NOMO-1 (cell line): Measurements from ENCODE around the gene HMX1.

Experiments used
- DNase-seq, 2 experiments: peaks; one replicate each; lab custom pipeline; 2025; ENCODE audit not compliant: unreplicated experiment in 2 of 2; lab: John Stamatoyannopoulos, UW

The HMX1 gene

GRCh38 chr4:8843597-8843996 is 28.0 kb downstream of the HMX1 start:
- DNase-seq = no peak

GRCh38 chr4:8842614-8843013 is 29.0 kb downstream of the HMX1 start:
- no peak for DNase-seq

- no peak for DNase-seq
These were observed 29.9 kb downstream of the HMX1 start for GRCh38 chr4:8841678-8842268.

GRCh38 chr4:8840816-8841455 is 30.7 kb downstream of the HMX1 start:
- no peak for DNase-seq

- no peak for DNase-seq
These were observed 31.4 kb downstream of the HMX1 start for GRCh38 chr4:8840006-8840793.

- DNase-seq = no peak
These were observed 32.6 kb downstream of the HMX1 start for GRCh38 chr4:8838961-8839431.

- DNase-seq = no peak
These were observed 33.2 kb downstream of the HMX1 start for GRCh38 chr4:8838296-8838960.

- DNase-seq = no peak
These were observed 34.3 kb downstream of the HMX1 start for GRCh38 chr4:8837181-8837841.

GRCh38 chr4:8836664-8837171 is 34.9 kb downstream of the HMX1 start:
- no peak for DNase-seq

- DNase-seq = no peak
These were observed 35.9 kb downstream of the HMX1 start for GRCh38 chr4:8835521-8836365.

- DNase-seq = no peak
These were observed 36.9 kb downstream of the HMX1 start for GRCh38 chr4:8834681-8835220.

- no peak for DNase-seq
These were observed 39.3 kb downstream of the HMX1 start for GRCh38 chr4:8832113-8832915.

GRCh38 chr4:8831221-8832112 is 40.2 kb downstream of the HMX1 start:
- DNase-seq = no peak

- DNase-seq = no peak
These were observed 40.9 kb downstream of the HMX1 start for GRCh38 chr4:8830611-8831200.

GRCh38 chr4:8830056-8830455 is 41.6 kb downstream of the HMX1 start:
- DNase-seq = no peak

GRCh38 chr4:8829584-8829983 is 42.1 kb downstream of the HMX1 start:
- no peak for DNase-seq

GRCh38 chr4:8828869-8829268 is 42.8 kb downstream of the HMX1 start:
- no peak for DNase-seq
